Measurements from ENCODE around the gene ADGRF1.

ADGRF1 gene

DNA sequence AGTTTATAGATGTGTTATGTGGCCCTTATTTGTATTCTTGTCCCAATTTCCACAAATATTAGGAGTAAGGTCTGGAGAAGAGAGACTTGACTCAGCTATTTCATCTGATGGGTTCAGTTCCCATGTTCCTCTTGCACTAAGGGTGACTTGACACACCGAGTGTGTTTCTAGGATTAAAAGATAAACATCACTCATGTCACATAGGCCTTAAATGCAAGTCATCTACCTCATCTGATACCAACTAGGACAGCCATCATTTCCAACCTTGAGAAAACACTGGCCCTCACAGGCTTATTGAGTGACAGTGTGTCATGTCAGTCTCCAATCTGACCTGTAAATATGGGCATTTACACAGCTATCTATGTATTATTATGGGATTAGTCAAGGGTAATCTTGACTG, 67.3 kb downstream of the ADGRF1 start:
- Histone ChIP-seq H4K20me1 (ENCODE audit: insufficient read depth, low read length) (no peaks in the 10 kb centered on the region), H3K36me3 (replicated peaks; ENCODE audit: low read depth, low read length) (no peaks in the 10 kb centered on the region), H3K4me2 (ENCODE audit: low read length) (no peak overlapping the region), H3K79me2 (ENCODE audit: low read length) (no peaks in the 10 kb centered on the region), H3K9me3 (ENCODE audit: insufficient read depth, low read length) (no peaks in the 10 kb centered on the region), H2AFZ (ENCODE audit: low read depth, low read length) (no peak overlapping the region), H3K27ac (ENCODE audit: low read length) (no peak overlapping the region), H3K9ac (ENCODE audit: low read length) (no peak overlapping the region), H3K4me1 (ENCODE audit: low read length) (no peaks in the 10 kb centered on the region), H3K27me3 (ENCODE audit: low read depth, low read length) (no peaks in the 10 kb centered on the region), H3K4me3 (ENCODE audit: low read length) (no peak overlapping the region)
- TF ChIP-seq EZH2phosphoT487 (IDR thresholded peaks at IDR 0.05; ENCODE audit: low read depth) = no peak
- TF ChIP-seq CTCF (IDR thresholded peaks at IDR 0.05; ENCODE audit: low read depth, low read length) = no peak

DNA sequence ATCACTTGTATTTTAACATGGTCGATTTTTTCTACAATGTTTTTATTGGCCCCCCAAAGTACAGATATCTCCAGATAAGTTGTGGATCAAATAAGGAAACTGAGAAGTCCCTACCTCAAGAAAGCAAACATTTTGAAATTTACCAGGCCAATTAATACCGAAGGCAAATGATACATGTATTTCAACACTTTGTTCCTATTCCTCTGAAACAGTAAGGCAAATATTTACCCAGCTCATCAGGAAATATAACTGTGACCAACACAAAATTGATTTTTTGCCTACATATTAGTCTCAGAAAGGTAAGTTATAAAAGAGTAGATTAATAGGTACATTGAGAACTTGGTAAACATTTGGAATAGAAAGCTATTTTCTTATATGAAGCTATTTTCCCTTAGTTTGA, 69.1 kb downstream of the ADGRF1 start:
- Histone ChIP-seq H3K36me3 (replicated peaks; ENCODE audit: low read depth, low read length) (no peaks in the 10 kb centered on the region), H3K27me3 (ENCODE audit: low read depth, low read length) (0 out of 2 replicates have a peak, but pooled peaks cover 3% of the 10 kb centered on the region), H4K20me1 (ENCODE audit: insufficient read depth, low read length) (no peaks in the 10 kb centered on the region), H3K9ac (ENCODE audit: low read length) (no peak overlapping the region), H3K4me3 (ENCODE audit: low read length) (no peak overlapping the region), H3K9me3 (ENCODE audit: insufficient read depth, low read length) (no peaks in the 10 kb centered on the region), H3K4me1 (ENCODE audit: low read length) (no peaks in the 10 kb centered on the region), H3K4me2 (ENCODE audit: low read length) (no peak overlapping the region), H3K79me2 (ENCODE audit: low read length) (no peaks in the 10 kb centered on the region), H2AFZ (ENCODE audit: low read depth, low read length) (no peak overlapping the region), H3K27ac (ENCODE audit: low read length) (no peak overlapping the region)
- TF ChIP-seq CTCF (IDR thresholded peaks at IDR 0.05; ENCODE audit: low read depth, low read length) = no peak
- no peak for TF ChIP-seq EZH2phosphoT487 (IDR thresholded peaks at IDR 0.05; ENCODE audit: low read depth)

- H3K9me3 ChIP-seq (ENCODE audit: insufficient read depth, low read length) = no peaks in the 10 kb centered on the region
- no peaks in the 10 kb centered on the region for H3K79me2 ChIP-seq (ENCODE audit: low read length)
Observed at GRCh38 chr6:46972531-46972930, 69.6 kb downstream of the ADGRF1 start.

GRCh38 chr6:46969206-46969605, 72.9 kb downstream of the ADGRF1 start:
- no peaks in the 10 kb centered on the region for H3K9me3 ChIP-seq (ENCODE audit: insufficient read depth, low read length)
- H3K9ac ChIP-seq (ENCODE audit: low read length) = no peak overlapping the region
- H3K4me3 ChIP-seq (ENCODE audit: low read length) = no peak overlapping the region
- H3K36me3 ChIP-seq (replicated peaks; ENCODE audit: low read depth, low read length) = no peaks in the 10 kb centered on the region
- H3K79me2 ChIP-seq (ENCODE audit: low read length) = no peaks in the 10 kb centered on the region
- no peak overlapping the region for H3K4me2 ChIP-seq (ENCODE audit: low read length)
- H3K27me3 ChIP-seq (ENCODE audit: low read depth, low read length) = peaks cover 17% of the 10 kb centered on the region; the same call in 1 of the 2 replicates
- H2AFZ ChIP-seq (ENCODE audit: low read depth, low read length) = no peak overlapping the region
- H3K27ac ChIP-seq (ENCODE audit: low read length) = no peak overlapping the region
- H4K20me1 ChIP-seq (ENCODE audit: insufficient read depth, low read length) = no peaks in the 10 kb centered on the region
- TF ChIP-seq CTCF (IDR thresholded peaks at IDR 0.05; ENCODE audit: low read depth, low read length) (no peak), EZH2phosphoT487 (IDR thresholded peaks at IDR 0.05; ENCODE audit: low read depth) (no peak)
- H3K4me1 ChIP-seq (ENCODE audit: low read length) = no peaks in the 10 kb centered on the region

More at GRCh38 chr6:46972531-46972930, 69.6 kb downstream of the ADGRF1 start:
- Histone ChIP-seq H3K36me3 (replicated peaks; ENCODE audit: low read depth, low read length) (no peaks in the 10 kb centered on the region), H3K27ac (ENCODE audit: low read length) (no peak overlapping the region), H4K20me1 (ENCODE audit: insufficient read depth, low read length) (no peaks in the 10 kb centered on the region), H3K9ac (ENCODE audit: low read length) (no peak overlapping the region), H3K4me1 (ENCODE audit: low read length) (no peaks in the 10 kb centered on the region), H2AFZ (ENCODE audit: low read depth, low read length) (no peak overlapping the region), H3K27me3 (ENCODE audit: low read depth, low read length) (0 out of 2 replicates have a peak, but pooled peaks cover 3% of the 10 kb centered on the region), H3K4me3 (ENCODE audit: low read length) (no peak overlapping the region), H3K4me2 (ENCODE audit: low read length) (no peak overlapping the region)
- TF ChIP-seq CTCF (IDR thresholded peaks at IDR 0.05; ENCODE audit: low read depth, low read length) = no peak
- no peak for TF ChIP-seq EZH2phosphoT487 (IDR thresholded peaks at IDR 0.05; ENCODE audit: low read depth)

Data from OCI-LY3 (cell line).